Lower lobe of right lung (tissue), 2 donors: Measurements from ENCODE around the gene OPRM1. TPM values are rescaled to one million over a fixed set of nuclear protein-coding genes. Genes with fewer than 3 reads are reported as not detected.

Experiments used
- ATAC-seq, 2 donors: fragments of 200-7000 bp; cut with Tn5 transposase; one replicate each; pipeline ENCODE4 v1.9.1; 2020 to 2022; ENCODE audit warnings: mild to moderate bottlenecking in 2 of 2, moderate library complexity in 2 of 2
- DNase-seq: peaks from one replicate; pipeline ENCODE4 v3.0.0-alpha.2; 2020
- H3K27ac ChIP-seq: fragments of 200-600 bp; one replicate; pipeline ENCODE4 v1.8.0; 2022
- H3K27me3 ChIP-seq: fragments of 200-600 bp; one replicate; pipeline ENCODE4 v1.8.0; 2022; ENCODE audit warnings: low read depth
- H3K36me3 ChIP-seq: fragments of 200-600 bp; one replicate; pipeline ENCODE4 v1.8.0; 2022; ENCODE audit warnings: mild to moderate bottlenecking
- H3K4me1 ChIP-seq: fragments of 200-600 bp; one replicate; pipeline ENCODE4 v1.8.0; 2022
- H3K4me3 ChIP-seq: fragments of 200-600 bp; one replicate; pipeline ENCODE4 v1.8.0; 2022; ENCODE audit warnings: mild to moderate bottlenecking
- H3K9me3 ChIP-seq: fragments of 200-600 bp; one replicate; pipeline ENCODE4 v1.8.0; 2022
- CTCF ChIP-seq: fragments of 200-600 bp; IDR thresholded peaks from one replicate; pipeline ENCODE4 v1.8.0; 2022; ENCODE audit warnings: antibody characterized with exemption, mild to moderate bottlenecking
- intact Hi-C: fragments of 100-400 bp; cut with DNase I; formaldehyde crosslinking; loops from one replicate; pipeline ENCODE4 v1.11.0; 2022
- total RNA-seq: library from RNA; stranded (reverse); fragmentation: NEBNext Ultra II Directional; extraction: Animal tissue kit (Norgen Biotek cat#: 25700); gene quantifications from one replicate; pipeline ENCODE4 v1.2.1, GENCODE V29; 2021
- donor health status: DM: no; HTN: yes; CAD: no; lungs with severe emphysema.

OPRM1 gene
- total RNA-seq, 1 donor from 2014 or later: not detected

GRCh38 chr6:154157706-154158105, 118.7 kb downstream of the OPRM1 start:
- Histone ChIP-seq H3K9me3 (no peaks in the 10 kb centered on the region), H3K36me3 (no peaks in the 10 kb centered on the region), H3K27ac (peak overlapping the region; percentile 50), H3K27me3 (no peaks in the 10 kb centered on the region), H3K4me3 (peak overlapping the region; percentile 15), H3K4me1 (peaks cover 19% of the 10 kb centered on the region)
- DNase-seq (no peak), ATAC-seq (no peak)
- no peak for TF ChIP-seq CTCF
- intact Hi-C loops: no loop called here

GRCh38 chr6:154159126-154159525, 120.1 kb downstream of the OPRM1 start:
- intact Hi-C loops: no loop called here
- peaks cover 22% of the 10 kb centered on the region for H3K4me1 ChIP-seq
- no peak for TF ChIP-seq CTCF

GRCh38 chr6:154161689-154162088, 122.6 kb downstream of the OPRM1 start:
- Histone ChIP-seq H3K27me3 (no peaks in the 10 kb centered on the region), H3K9me3 (no peaks in the 10 kb centered on the region), H3K4me3 (no peak overlapping the region), H3K4me1 (peaks cover 32% of the 10 kb centered on the region), H3K27ac (no peak overlapping the region), H3K36me3 (no peaks in the 10 kb centered on the region)
- ATAC-seq (no peak), DNase-seq (no peak)
- no peak for TF ChIP-seq CTCF
- intact Hi-C loops: no loop called here

More at GRCh38 chr6:154159126-154159525, 120.1 kb downstream of the OPRM1 start:
- DNase-seq (no peak), ATAC-seq (no peak)
- no peaks in the 10 kb centered on the region for H3K36me3 ChIP-seq
- no peak overlapping the region for H3K27ac ChIP-seq
- no peaks in the 10 kb centered on the region for H3K27me3 ChIP-seq
- H3K9me3 ChIP-seq: no peaks in the 10 kb centered on the region
- H3K4me3 ChIP-seq: no peak overlapping the region

GRCh38 chr6:154164397-154164796, 125.4 kb downstream of the OPRM1 start:
- intact Hi-C loops: no loop called here
- Histone ChIP-seq H3K27ac (no peak overlapping the region), H3K4me1 (peaks cover 38% of the 10 kb centered on the region), H3K36me3 (no peaks in the 10 kb centered on the region), H3K9me3 (no peaks in the 10 kb centered on the region), H3K27me3 (no peaks in the 10 kb centered on the region), H3K4me3 (no peak overlapping the region)
- ATAC-seq (peak; percentile 76 to 81), DNase-seq (no peak)
- no peak for TF ChIP-seq CTCF

GRCh38 chr6:154165478-154165877, 126.4 kb downstream of the OPRM1 start:
- Histone ChIP-seq H3K27me3 (no peaks in the 10 kb centered on the region), H3K36me3 (no peaks in the 10 kb centered on the region), H3K27ac (peak overlapping the region; percentile 2), H3K9me3 (no peaks in the 10 kb centered on the region), H3K4me1 (peaks cover 38% of the 10 kb centered on the region), H3K4me3 (no peak overlapping the region)
- no peak for TF ChIP-seq CTCF
- intact Hi-C loops: no loop called here
- ATAC-seq (peak; percentile 53 to 54), DNase-seq (no peak)

GRCh38 chr6:154166140-154166539, 127.1 kb downstream of the OPRM1 start:
- intact Hi-C loops: no loop called here

More at GRCh38 chr6:154166140-154166539, 127.1 kb downstream of the OPRM1 start:
- ATAC-seq: peak in 1 of 2 donors; percentile 46
- peak; percentile 44 for DNase-seq
- H3K4me1 ChIP-seq: peaks cover 38% of the 10 kb centered on the region
- no peaks in the 10 kb centered on the region for H3K36me3 ChIP-seq
- TF ChIP-seq CTCF: no peak
- H3K9me3 ChIP-seq: no peaks in the 10 kb centered on the region
- peak overlapping the region; percentile 2 for H3K27ac ChIP-seq
- H3K27me3 ChIP-seq: no peaks in the 10 kb centered on the region
- H3K4me3 ChIP-seq: no peak overlapping the region
